ENCODE measurements around the gene ADAMTS9. TPM values are rescaled to one million over a fixed set of nuclear protein-coding genes. Genes with fewer than 3 reads are reported as not detected.

Gene ADAMTS9
- total and polyA plus RNA-seq, 2 experiments from 2014 or later: 0.31 to 0.81 TPM

GRCh38 chr3:64696896-64697295 lies 9.1 kb upstream of the ADAMTS9 start (continued):
- TF ChIP-seq, protein P1, sequence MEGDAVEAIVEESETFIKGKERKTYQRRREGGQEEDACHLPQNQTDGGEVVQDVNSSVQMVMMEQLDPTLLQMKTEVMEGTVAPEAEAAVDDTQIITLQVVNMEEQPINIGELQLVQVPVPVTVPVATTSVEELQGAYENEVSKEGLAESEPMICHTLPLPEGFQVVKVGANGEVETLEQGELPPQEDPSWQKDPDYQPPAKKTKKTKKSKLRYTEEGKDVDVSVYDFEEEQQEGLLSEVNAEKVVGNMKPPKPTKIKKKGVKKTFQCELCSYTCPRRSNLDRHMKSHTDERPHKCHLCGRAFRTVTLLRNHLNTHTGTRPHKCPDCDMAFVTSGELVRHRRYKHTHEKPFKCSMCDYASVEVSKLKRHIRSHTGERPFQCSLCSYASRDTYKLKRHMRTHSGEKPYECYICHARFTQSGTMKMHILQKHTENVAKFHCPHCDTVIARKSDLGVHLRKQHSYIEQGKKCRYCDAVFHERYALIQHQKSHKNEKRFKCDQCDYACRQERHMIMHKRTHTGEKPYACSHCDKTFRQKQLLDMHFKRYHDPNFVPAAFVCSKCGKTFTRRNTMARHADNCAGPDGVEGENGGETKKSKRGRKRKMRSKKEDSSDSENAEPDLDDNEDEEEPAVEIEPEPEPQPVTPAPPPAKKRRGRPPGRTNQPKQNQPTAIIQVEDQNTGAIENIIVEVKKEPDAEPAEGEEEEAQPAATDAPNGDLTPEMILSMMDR (conservative IDR thresholded peaks at IDR 0.05; ENCODE audit: low read depth in 2 of 2): no peak
- no peak for TF ChIP-seq ZNF331 (CRISPR knock-in tag; IDR thresholded peaks at IDR 0.05; ENCODE audit: low read depth)
- TF ChIP-seq CREB1 (CRISPR knock-in tag; IDR thresholded peaks at IDR 0.05; ENCODE audit: low read depth): no peak
- no peak for TF ChIP-seq ZNF114 (CRISPR knock-in tag; IDR thresholded peaks at IDR 0.05)
- TF ChIP-seq, protein P2, sequence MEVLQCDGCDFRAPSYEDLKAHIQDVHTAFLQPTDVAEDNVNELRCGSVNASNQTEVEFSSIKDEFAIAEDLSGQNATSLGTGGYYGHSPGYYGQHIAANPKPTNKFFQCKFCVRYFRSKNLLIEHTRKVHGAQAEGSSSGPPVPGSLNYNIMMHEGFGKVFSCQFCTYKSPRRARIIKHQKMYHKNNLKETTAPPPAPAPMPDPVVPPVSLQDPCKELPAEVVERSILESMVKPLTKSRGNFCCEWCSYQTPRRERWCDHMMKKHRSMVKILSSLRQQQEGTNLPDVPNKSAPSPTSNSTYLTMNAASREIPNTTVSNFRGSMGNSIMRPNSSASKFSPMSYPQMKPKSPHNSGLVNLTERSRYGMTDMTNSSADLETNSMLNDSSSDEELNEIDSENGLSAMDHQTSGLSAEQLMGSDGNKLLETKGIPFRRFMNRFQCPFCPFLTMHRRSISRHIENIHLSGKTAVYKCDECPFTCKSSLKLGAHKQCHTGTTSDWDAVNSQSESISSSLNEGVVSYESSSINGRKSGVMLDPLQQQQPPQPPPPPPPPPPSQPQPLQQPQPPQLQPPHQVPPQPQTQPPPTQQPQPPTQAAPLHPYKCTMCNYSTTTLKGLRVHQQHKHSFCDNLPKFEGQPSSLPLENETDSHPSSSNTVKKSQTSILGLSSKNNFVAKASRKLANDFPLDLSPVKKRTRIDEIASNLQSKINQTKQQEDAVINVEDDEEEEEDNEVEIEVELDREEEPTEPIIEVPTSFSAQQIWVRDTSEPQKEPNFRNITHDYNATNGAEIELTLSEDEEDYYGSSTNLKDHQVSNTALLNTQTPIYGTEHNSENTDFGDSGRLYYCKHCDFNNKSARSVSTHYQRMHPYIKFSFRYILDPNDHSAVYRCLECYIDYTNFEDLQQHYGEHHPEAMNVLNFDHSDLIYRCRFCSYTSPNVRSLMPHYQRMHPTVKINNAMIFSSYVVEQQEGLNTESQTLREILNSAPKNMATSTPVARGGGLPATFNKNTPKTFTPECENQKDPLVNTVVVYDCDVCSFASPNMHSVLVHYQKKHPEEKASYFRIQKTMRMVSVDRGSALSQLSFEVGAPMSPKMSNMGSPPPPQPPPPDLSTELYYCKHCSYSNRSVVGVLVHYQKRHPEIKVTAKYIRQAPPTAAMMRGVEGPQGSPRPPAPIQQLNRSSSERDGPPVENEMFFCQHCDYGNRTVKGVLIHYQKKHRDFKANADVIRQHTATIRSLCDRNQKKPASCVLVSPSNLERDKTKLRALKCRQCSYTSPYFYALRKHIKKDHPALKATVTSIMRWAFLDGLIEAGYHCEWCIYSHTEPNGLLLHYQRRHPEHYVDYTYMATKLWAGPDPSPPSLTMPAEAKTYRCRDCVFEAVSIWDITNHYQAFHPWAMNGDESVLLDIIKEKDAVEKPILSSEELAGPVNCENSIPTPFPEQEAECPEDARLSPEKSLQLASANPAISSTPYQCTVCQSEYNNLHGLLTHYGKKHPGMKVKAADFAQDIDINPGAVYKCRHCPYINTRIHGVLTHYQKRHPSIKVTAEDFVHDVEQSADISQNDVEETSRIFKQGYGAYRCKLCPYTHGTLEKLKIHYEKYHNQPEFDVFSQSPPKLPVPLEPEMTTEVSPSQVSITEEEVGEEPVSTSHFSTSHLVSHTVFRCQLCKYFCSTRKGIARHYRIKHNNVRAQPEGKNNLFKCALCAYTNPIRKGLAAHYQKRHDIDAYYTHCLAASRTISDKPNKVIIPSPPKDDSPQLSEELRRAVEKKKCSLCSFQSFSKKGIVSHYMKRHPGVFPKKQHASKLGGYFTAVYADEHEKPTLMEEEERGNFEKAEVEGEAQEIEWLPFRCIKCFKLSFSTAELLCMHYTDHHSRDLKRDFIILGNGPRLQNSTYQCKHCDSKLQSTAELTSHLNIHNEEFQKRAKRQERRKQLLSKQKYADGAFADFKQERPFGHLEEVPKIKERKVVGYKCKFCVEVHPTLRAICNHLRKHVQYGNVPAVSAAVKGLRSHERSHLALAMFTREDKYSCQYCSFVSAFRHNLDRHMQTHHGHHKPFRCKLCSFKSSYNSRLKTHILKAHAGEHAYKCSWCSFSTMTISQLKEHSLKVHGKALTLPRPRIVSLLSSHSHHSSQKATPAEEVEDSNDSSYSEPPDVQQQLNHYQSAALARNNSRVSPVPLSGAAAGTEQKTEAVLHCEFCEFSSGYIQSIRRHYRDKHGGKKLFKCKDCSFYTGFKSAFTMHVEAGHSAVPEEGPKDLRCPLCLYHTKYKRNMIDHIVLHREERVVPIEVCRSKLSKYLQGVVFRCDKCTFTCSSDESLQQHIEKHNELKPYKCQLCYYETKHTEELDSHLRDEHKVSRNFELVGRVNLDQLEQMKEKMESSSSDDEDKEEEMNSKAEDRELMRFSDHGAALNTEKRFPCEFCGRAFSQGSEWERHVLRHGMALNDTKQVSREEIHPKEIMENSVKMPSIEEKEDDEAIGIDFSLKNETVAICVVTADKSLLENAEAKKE (CRISPR knock-in tag; IDR thresholded peaks at IDR 0.05): no peak

- Histone ChIP-seq H3K9me2 (ENCODE audit: insufficient read depth) (no peaks in the 10 kb centered on the region), H3K36me3 (ENCODE audit: insufficient read depth) (no peaks in the 10 kb centered on the region), H3K4me1 (ENCODE audit: insufficient read depth) (peaks cover 29% of the 10 kb centered on the region), H3K79me2 (replicated peaks; ENCODE audit: insufficient read depth) (no peaks in the 10 kb centered on the region), H3F3A (replicated peaks; ENCODE audit: low read depth) (0 out of 2 replicates have a peak, but pooled peaks cover 3% of the 10 kb centered on the region), H3K4me2 (no peak overlapping the region), H3K27ac (ENCODE audit: low read depth) (no peak overlapping the region), H4K20me1 (replicated peaks; ENCODE audit: insufficient read depth) (no peaks in the 10 kb centered on the region), H2AFZ (no peak overlapping the region), H3K4me3 (no peak overlapping the region), H3K27me3 (ENCODE audit: insufficient read depth) (peaks cover 20% of the 10 kb centered on the region)
- DNase-seq (ENCODE audit: low spot score): no peak
- H3K27ac Mint-ChIP-seq: no peak overlapping the region
- no peaks in the 10 kb centered on the region for H3K36me3 Mint-ChIP-seq (ENCODE audit: low read depth)
- peaks cover 7% of the 10 kb centered on the region for H3K27me3 Mint-ChIP-seq (ENCODE audit: insufficient read depth, low read depth, poor library complexity)
- H3K9me3 Mint-ChIP-seq: no peaks in the 10 kb centered on the region; the same call in 2 of the 3 replicates
- ATAC-seq: peak; percentile 84
- H3K4me1 Mint-ChIP-seq: peaks cover 41% of the 10 kb centered on the region
- H3K4me3 Mint-ChIP-seq: no peak overlapping the region
- TF ChIP-seq POLR2AphosphoS5 (IDR thresholded peaks at IDR 0.05; ENCODE audit: low read depth): no peak
- no peak for TF ChIP-seq ZNF331 (CRISPR knock-in tag; IDR thresholded peaks at IDR 0.05; ENCODE audit: low read depth)
- TF ChIP-seq STAT1 (IDR thresholded peaks at IDR 0.05; ENCODE audit: unreplicated experiment): no peak
- TF ChIP-seq, protein P1 (conservative IDR thresholded peaks at IDR 0.05; ENCODE audit: low read depth in 2 of 2): no peak
- TF ChIP-seq ZNF114 (CRISPR knock-in tag; IDR thresholded peaks at IDR 0.05): no peak
- no peak for TF ChIP-seq EZH2phosphoT487 (IDR thresholded peaks at IDR 0.05; ENCODE audit: unreplicated experiment)
- TF ChIP-seq EZH2 (IDR thresholded peaks at IDR 0.05; ENCODE audit: low read depth, unreplicated experiment): no peak
- no peak for TF ChIP-seq NANOG (IDR thresholded peaks at IDR 0.05; ENCODE audit: borderline replicate concordance)
- TF ChIP-seq JUNB (IDR thresholded peaks at IDR 0.05; ENCODE audit: unreplicated experiment): no peak
Measured at GRCh38 chr3:64694114-64694513, 6.3 kb upstream of the ADAMTS9 start.
